GM10248 (cell line): ENCODE measurements around the gene CDK18.

ENCODE experiments used
- CTCF ChIA-PET: fragments of 300-600 bp; sonication (Branson Sonifier 250); formaldehyde crosslinking; extraction: SDS; loops from one replicate; lab custom pipeline; 2021; ENCODE audit warnings: antibody characterized with exemption; lab: Yijun Ruan, JAX
- POLR2A ChIA-PET: fragments of 350-650 bp; sonication (Branson Sonifier 250); formaldehyde crosslinking; extraction: SDS; loops from one replicate; lab custom pipeline; 2020; ENCODE audit warnings: antibody characterized with exemption; lab: Yijun Ruan, JAX
- DNase-seq: peaks from one replicate; pipeline ENCODE4 v3.0.0; 2012; ENCODE audit errors: extremely low spot score
- TF ChIP-seq, protein P1 (sequence below): IDR thresholded peaks from 2 replicates; pipeline ENCODE4 v1.5.1; 2012; ENCODE audit warnings: mild to moderate bottlenecking, low read depth; ENCODE audit errors: extremely low read depth, missing control alignments, control extremely low read depth

Gene CDK18

DNA sequence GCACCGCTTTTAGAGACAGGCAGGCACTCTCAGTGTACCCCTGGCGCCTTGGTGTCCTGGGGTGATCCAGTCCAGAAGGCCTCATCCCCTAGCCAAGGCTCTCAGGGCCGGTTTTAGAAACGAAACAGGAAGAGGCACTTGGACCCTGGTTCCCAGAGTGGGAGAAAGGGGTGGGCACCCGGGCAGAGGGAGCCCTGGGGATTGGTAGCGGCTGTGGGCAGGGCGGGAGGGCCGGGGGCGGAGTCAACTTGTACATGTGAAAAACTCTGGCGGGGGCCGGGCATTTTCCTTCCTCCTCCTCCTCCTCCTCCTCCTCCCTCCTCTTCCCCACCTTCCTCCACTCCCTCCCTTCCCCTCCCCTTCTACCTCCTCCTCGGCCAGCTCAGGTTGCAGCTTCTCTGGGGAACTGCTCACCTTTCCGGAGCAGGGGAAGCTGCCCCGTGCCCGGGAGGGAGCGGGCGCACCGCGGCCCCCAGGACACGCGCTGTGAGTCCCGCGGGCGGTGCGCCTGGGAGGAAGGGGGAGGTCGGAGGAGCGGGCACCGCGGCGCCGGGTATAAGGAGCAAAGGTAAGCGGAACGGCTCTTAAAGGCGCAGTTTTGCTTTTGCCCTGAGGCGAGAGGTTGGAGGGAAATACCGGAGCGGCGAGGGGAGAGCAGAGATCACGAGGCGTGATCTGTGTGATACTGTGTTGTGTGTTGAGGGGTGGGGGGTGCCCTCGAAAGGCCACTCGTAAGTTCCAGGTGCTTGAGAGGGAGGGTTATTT, at the start of gene CDK18:
Gene CDK18 (plus strand): TSS at position 359 of the 765 bp plus-strand sequence. CDS start 18,499 bp downstream, outside the sequence.
- DNase-seq: no peak
- POLR2A ChIA-PET: no interaction called here
- CTCF ChIA-PET: interaction anchor here (12.1 kb wide), 1 partner anchor 18 kb away, joined by 122 read pairs; no protein-coding TSS in a partner anchor
- TF ChIP-seq, protein P1, sequence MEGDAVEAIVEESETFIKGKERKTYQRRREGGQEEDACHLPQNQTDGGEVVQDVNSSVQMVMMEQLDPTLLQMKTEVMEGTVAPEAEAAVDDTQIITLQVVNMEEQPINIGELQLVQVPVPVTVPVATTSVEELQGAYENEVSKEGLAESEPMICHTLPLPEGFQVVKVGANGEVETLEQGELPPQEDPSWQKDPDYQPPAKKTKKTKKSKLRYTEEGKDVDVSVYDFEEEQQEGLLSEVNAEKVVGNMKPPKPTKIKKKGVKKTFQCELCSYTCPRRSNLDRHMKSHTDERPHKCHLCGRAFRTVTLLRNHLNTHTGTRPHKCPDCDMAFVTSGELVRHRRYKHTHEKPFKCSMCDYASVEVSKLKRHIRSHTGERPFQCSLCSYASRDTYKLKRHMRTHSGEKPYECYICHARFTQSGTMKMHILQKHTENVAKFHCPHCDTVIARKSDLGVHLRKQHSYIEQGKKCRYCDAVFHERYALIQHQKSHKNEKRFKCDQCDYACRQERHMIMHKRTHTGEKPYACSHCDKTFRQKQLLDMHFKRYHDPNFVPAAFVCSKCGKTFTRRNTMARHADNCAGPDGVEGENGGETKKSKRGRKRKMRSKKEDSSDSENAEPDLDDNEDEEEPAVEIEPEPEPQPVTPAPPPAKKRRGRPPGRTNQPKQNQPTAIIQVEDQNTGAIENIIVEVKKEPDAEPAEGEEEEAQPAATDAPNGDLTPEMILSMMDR: no peak

DNA sequence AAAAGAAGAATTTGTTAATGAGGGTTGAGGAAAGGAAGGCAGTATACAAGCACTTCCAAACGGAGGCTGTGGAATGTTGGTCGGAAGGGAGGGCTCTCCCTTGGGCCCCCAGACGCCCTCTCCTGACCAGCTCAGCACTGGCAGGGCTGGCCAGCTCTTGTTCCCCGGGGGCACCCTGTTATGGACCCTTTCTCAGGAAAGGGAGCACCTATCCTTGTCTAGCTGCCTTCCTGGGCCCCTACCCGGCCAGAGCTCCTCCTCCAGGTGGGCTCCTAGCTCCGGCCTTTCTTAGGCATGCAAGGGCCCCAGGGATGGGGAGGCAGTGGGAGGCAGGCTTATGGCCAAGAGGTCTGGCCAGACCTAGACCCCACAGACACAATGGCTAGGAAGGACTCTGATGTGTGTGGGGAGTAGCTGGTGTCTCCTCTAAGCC, 49.5 kb upstream of the CDK18 start:
- POLR2A ChIA-PET: no interaction called here
- DNase-seq: no peak
- TF ChIP-seq, protein P1: no peak
- CTCF ChIA-PET: interaction anchor here (1.5 to 2.3 kb wide), 2 partner anchors 30 to 31 kb away, joined by 3 to 8 read pairs; no protein-coding TSS in a partner anchor

DNA sequence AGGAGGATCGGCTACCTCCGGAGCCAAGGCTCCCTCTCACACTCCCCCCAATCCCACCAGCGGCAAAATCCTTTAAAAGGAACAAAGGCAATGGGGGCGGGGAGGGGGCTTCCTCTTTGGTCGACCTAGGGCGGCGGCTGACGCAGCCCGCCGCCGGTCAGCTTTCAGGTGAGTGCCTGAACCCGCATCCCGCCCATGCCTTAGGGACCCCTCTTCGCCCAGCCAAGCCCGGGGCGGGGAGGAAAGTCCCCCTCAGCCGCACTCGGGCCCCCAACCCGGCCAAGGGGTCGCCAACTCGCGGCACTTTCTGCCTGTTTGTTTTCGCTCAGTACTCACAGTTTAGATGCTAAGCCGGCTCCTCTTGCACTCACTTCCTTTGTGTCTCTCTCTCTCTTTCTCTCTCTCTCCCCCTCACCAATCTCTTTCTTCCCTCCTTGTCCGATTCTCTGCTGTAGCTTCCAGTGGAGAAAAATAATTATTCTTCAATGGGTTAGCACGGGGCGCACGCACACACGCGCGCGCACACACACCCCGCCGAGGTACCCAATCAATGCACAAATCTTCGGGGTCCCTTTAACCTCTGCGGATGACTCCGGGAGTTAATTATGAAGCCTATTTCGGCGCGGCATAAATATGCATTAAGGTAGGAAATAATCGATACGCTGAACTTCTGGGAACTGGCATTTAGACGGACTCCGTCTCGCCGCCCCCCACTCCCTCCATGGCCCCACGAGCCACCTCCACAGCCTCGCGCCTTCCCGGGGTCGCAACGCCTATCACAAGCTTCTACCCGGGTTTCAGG, 48.7 kb upstream of the CDK18 start, which contains the start of gene BLACAT1:
Gene BLACAT1 (minus strand): TSS at position 465 of the 802 bp plus-strand sequence.
- POLR2A ChIA-PET: no interaction called here
- TF ChIP-seq, protein P1: no peak
- no peak for DNase-seq
- CTCF ChIA-PET: interaction anchor here (2.3 kb wide), 1 partner anchor 30 kb away, joined by 8 read pairs; no protein-coding TSS in a partner anchor

DNA sequence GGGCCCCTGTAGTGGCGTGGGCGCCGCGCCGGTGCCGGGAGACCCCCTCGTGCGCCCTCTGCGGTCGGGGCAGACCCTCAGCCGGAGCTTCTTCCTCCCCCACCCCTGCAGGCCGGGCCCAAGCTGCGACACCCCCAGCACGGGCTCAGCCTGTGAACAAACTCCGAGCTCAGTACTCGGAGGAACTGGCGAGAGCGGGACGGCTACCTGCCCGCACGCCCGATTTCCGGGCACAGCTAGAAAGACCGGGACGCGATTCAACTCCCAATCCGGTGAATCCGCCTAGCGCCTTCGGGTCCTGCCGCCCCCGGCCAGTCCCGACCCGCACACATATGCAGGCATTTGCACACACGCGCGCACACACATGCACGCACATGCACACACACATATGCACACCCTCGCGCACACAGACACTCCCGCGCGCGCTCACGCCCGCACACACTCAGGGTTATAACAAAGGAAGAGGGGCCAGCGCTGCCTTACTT, 48.0 kb upstream of the CDK18 start:
- no peak for DNase-seq
- TF ChIP-seq, protein P1: no peak
- POLR2A ChIA-PET: no interaction called here
- CTCF ChIA-PET: interaction anchor here (0.6 to 2.3 kb wide), 2 partner anchors 29 to 102 kb away, joined by 3 to 8 read pairs; no protein-coding TSS in a partner anchor

DNA sequence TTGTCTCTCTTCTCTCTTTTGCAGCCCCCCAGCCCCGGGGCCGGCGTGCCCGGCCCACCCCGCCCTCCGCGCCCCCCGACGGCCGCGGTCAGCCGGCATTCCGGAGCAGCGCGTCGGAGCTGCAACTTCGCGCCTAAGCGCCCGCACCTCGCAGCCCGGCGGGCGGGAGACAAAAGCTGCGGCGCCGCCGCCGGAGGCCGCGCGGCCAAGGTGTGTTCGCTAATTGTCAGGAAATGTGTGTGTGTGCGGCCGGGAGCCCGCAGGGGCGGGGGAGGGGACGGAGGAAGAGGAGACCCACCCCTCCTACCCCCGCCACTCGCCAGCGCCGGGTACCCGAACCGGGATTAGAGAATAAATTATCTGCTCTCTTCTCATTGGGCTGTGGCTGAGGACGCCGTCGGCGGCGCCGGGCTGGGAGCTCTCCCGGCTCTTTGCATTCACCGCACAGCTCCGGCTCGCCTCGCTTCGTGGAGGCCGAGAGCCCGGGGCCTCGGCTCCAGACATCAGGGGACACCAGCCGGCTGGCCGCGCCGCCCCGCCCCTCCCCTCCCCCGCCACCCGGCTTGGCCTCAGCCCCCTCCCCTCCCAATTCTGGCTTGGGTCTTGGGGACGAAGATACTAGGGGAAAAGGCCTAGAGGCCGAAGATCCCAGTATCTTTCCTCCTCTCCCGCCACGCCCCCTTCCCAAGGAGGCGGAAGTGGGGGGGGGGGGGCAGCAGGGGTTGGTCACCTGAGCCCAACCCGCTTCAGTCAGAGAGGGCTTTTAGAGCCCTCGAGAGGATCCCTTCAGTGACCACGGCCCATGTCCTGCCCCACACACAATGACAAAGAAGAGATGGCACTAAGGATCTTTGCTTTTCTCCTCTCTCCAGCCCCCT, 47.4 kb upstream of the CDK18 start:
- ChIA-PET CTCF (interaction anchor here (0.6 to 2.3 kb wide), 4 partner anchors 19 to 103 kb away, joined by 3 to 8 read pairs (median 6); no protein-coding TSS in a partner anchor), POLR2A (no interaction called here)
- TF ChIP-seq, protein P1: no peak
- DNase-seq: no peak
